SK-N-SH treated with all-trans-retinoic acid at 6 μM for 48 hours (cell line): ENCODE measurements around the gene ZNF22.

Source experiments
- BACH2 ChIP-seq: fragments of 250-450 bp; sonication (Bioruptor Pico); IDR thresholded peaks from 2 replicates; pipeline ENCODE4 v1.9.0; 2021; ENCODE audit warnings: mild to moderate bottlenecking, borderline replicate concordance
- PATZ1 ChIP-seq: fragments of 250-450 bp; sonication (Bioruptor Pico); IDR thresholded peaks from 2 replicates; pipeline ENCODE4 v1.8.0; 2020; ENCODE audit warnings: mild to moderate bottlenecking, moderate library complexity, borderline replicate concordance
- PPARA ChIP-seq: fragments of 250-450 bp; sonication (Bioruptor Pico); IDR thresholded peaks from 2 replicates; pipeline ENCODE4 v1.5.0; 2020; ENCODE audit warnings: mild to moderate bottlenecking, borderline replicate concordance
- ZFP3 ChIP-seq: fragments of 250-450 bp; sonication (Bioruptor Pico); IDR thresholded peaks from 2 replicates; pipeline ENCODE4 v1.5.0; 2020; ENCODE audit warnings: mild to moderate bottlenecking, moderate library complexity
- ZNF8 ChIP-seq: fragments of 450-650 bp; formaldehyde crosslinking; IDR thresholded peaks from 2 replicates; pipeline ENCODE4 v1.5.0; 2020; ENCODE audit warnings: mild to moderate bottlenecking, moderate library complexity
- TF ChIP-seq, protein P1 (sequence below): fragments of 250-450 bp; sonication (Bioruptor Pico); IDR thresholded peaks from 2 replicates; pipeline ENCODE4 v1.8.0; 2021; ENCODE audit warnings: low read depth, mild to moderate bottlenecking, moderate library complexity, borderline replicate concordance
- TF ChIP-seq, protein P2 (sequence below): fragments of 250-450 bp; sonication (Bioruptor Pico); IDR thresholded peaks from 2 replicates; pipeline ENCODE4 v1.5.1; 2021; ENCODE audit warnings: mild to moderate bottlenecking, moderate library complexity
- TF ChIP-seq, protein P3 (sequence below): fragments of 250-450 bp; sonication (Bioruptor Pico); IDR thresholded peaks from 2 replicates; pipeline ENCODE4 v1.5.0; 2020; ENCODE audit warnings: mild to moderate bottlenecking, moderate library complexity

DNA sequence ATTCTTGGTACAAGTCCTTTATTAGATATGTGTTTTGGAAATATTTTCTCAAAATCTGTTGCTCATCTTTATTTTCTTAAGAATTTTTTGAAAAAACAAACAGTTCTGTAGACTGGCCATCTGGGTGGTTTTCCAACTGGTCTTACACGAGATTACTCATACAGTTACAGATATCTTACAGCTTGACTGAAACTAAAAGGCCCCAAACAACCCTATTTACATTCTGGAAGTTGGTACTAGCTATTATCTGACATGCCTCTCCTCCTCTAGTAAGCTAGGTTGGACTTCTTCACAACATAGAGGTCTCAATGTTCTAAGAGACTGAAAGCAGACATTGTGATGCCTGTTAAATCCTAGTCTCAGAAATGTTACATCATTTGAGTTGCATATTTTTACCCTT is 52.0 kb downstream of the ZNF22 start:
- TF ChIP-seq, protein P1, sequence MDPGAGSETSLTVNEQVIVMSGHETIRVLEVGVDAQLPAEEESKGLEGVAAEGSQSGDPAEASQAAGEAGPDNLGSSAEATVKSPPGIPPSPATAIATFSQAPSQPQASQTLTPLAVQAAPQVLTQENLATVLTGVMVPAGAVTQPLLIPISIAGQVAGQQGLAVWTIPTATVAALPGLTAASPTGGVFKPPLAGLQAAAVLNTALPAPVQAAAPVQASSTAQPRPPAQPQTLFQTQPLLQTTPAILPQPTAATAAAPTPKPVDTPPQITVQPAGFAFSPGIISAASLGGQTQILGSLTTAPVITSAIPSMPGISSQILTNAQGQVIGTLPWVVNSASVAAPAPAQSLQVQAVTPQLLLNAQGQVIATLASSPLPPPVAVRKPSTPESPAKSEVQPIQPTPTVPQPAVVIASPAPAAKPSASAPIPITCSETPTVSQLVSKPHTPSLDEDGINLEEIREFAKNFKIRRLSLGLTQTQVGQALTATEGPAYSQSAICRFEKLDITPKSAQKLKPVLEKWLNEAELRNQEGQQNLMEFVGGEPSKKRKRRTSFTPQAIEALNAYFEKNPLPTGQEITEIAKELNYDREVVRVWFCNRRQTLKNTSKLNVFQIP (CRISPR knock-in tag), result no peak
- TF ChIP-seq PATZ1 (CRISPR knock-in tag) (no peak), ZFP3 (CRISPR knock-in tag) (no peak), BACH2 (no peak), PPARA (CRISPR knock-in tag) (no peak), ZNF8 (CRISPR knock-in tag) (no peak)
- TF ChIP-seq, protein P2, sequence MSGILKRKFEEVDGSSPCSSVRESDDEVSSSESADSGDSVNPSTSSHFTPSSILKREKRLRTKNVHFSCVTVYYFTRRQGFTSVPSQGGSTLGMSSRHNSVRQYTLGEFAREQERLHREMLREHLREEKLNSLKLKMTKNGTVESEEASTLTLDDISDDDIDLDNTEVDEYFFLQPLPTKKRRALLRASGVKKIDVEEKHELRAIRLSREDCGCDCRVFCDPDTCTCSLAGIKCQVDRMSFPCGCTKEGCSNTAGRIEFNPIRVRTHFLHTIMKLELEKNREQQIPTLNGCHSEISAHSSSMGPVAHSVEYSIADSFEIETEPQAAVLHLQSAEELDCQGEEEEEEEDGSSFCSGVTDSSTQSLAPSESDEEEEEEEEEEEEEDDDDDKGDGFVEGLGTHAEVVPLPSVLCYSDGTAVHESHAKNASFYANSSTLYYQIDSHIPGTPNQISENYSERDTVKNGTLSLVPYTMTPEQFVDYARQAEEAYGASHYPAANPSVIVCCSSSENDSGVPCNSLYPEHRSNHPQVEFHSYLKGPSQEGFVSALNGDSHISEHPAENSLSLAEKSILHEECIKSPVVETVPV (CRISPR knock-in tag), result no peak
- TF ChIP-seq, protein P3, sequence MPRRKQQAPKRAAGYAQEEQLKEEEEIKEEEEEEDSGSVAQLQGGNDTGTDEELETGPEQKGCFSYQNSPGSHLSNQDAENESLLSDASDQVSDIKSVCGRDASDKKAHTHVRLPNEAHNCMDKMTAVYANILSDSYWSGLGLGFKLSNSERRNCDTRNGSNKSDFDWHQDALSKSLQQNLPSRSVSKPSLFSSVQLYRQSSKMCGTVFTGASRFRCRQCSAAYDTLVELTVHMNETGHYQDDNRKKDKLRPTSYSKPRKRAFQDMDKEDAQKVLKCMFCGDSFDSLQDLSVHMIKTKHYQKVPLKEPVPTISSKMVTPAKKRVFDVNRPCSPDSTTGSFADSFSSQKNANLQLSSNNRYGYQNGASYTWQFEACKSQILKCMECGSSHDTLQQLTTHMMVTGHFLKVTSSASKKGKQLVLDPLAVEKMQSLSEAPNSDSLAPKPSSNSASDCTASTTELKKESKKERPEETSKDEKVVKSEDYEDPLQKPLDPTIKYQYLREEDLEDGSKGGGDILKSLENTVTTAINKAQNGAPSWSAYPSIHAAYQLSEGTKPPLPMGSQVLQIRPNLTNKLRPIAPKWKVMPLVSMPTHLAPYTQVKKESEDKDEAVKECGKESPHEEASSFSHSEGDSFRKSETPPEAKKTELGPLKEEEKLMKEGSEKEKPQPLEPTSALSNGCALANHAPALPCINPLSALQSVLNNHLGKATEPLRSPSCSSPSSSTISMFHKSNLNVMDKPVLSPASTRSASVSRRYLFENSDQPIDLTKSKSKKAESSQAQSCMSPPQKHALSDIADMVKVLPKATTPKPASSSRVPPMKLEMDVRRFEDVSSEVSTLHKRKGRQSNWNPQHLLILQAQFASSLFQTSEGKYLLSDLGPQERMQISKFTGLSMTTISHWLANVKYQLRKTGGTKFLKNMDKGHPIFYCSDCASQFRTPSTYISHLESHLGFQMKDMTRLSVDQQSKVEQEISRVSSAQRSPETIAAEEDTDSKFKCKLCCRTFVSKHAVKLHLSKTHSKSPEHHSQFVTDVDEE (CRISPR knock-in tag), result no peak
